ENCODE measurements around the gene GALNT14.

GALNT14 gene

DNA sequence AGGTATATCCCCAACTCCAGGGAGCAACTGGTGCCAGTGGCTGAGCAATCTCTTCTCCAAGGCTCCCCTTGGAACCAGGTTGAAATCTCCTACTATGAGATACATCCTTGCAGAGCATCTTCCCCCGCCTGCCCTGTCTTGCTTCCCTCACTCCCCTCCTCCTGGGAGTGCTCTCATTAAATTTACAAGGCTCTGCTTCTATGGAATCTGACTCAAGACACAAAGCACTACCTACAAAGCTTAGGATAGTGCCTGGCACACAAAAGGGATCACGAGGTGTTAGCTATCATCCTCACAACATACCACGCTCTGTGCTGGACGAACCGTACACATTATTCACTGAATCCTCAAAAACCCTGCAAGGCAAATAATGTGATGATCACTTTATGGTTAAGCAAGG, 121.6 kb downstream of the GALNT14 start:
- no peak for DNase-seq (ENCODE audit: low read depth in 2 of 3, low spot score in 1 of 3)

DNA sequence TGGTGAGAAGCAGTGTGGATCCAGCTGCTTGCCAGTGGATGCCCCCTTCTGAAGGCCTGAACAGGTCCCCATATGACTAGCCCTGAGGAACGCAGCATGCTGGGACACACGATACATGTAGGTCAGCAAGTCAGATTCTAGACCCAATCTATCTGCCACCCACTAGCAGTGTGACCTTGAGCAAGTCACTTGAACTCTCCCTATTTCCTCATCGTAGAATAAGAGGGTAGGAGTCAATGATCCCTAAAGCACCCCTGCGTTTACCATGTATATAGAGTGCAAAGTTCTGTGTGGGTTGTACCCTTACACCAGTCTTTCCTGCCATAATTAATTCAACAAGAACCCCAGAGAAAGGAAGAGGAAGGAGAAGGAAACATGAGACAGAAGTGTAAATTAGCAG, 123.7 kb downstream of the GALNT14 start:
- DNase-seq (ENCODE audit: low read depth in 2 of 3, low spot score in 1 of 3), result no peak

DNA sequence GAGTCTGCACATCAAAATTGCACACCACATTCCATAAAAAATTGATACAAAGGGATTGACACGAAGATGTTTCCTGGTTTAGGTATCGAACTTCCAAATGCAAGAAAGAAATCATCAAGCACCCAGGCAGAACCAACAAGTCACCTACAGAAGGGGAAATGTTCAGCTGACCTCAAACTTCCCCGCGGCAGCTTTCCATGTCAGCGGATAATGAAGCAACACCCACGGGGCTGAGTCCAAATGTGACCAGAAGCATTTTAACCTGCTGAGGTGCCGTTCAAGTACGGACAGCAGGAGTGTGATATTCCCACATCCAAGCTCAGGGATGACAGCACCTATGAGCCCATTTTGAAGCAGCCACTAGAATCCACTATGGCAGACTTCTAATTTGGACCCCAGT, 124.9 kb downstream of the GALNT14 start:
- DNase-seq (ENCODE audit: low read depth in 2 of 3, low spot score in 1 of 3), result no peak

DNA sequence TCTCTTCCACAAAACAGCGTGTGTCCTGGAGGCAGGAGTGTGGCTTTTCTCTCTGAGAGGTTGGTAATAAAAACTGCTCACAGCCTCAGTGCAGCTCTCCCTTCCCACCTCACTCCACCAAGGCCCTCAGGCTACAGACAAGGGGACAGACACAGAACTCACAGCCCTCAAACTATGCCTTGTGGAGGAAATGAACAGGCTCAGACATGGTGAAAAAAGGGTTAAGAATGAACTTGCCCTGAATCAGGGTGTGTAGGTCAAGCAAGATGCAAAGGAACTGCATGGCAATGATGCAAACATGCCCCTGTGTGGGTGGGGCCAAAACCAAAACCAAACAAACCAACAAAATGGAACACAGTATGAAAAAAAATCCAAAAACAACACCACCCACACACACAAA, 125.8 kb downstream of the GALNT14 start:
- no peak for DNase-seq (ENCODE audit: low read depth in 2 of 3, low spot score in 1 of 3)

DNA sequence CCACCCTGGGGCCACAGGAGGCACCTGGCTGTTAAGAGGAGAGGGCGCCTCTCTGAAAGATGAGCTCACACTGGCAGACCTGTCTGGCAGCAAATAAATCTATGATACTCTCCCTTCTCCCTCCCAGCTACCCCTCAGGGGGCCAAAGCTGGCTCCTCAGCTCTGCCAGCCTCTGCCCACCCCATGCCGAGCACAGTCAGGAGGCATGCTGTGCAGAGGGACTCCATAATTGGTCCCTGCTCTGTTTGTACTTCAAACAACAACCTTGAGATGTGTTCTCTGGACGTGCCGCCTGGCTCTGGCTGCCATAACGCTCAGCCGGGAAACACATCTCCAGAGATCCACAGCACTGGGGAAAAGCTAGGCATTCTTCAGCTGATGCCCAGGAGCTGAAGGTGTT, 126.7 kb downstream of the GALNT14 start:
- no peak for DNase-seq (ENCODE audit: low read depth in 2 of 3, low spot score in 1 of 3)

DNA sequence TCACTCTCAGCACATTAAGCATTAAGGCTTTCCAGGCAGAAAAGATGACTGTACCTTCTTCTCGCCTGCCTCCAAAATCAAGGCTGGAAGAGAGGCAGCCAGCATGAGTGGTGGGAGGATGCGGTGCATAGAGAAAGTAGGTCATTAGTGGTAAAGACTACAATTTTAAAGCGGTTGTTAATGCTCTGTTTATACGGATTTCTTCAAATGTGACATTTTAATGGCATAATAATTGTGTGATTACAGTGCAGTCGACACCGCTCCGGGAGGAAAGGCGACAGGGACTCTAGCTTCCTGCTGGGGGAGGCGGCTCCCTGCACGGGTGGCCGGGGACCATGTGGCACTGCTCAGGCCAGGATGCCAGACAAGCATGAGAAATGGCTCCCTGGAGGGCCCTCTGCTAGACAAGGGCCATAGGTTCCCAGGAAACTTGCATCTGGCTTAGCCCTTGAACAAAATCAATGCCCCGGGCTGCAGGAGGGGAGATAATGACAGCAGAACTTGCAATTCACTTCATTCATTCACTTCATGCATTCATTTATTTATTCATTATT, 129.6 kb downstream of the GALNT14 start:
- DNase-seq (ENCODE audit: low read depth in 2 of 3, low spot score in 1 of 3), result no peak

DNA sequence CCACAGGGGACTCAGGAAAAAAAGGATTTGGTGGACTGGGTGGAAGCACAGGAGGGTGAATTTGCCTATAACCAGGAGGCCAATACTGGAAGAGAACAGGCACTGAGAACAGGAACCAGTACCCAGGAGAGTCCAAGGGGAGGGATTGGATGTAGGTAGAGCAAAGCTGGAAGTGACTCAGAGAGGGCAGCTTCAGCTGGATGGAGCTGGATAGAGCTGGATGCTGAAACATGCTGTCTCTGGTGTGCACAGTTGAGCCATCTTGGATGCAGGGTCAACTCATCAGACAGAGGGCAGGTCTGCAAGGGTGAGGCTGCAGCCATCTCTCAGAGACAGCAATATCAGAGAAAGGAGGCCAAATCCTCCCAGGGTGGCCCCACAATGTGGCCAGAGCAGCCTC, 134.0 kb downstream of the GALNT14 start:
- DNase-seq (ENCODE audit: low read depth in 2 of 3, low spot score in 1 of 3), result no peak

DNA sequence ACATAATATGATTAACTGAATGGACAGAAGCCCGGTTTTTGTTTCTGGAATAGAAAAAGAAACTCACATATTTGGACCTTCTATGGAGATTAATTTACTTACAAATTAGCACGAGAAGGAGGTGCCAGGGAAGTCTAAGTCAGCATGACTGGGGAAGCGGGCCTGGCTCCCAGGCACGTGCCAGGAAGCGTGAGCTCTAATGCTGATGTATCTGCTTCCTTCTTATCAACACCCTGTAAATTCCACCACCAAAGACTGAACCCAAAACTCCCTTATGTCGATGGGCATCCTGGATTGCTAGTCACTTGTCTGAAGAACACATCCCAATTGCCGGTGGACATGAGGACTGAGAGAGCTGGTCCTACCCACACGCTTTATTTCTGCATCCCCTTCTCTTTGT, 134.5 kb downstream of the GALNT14 start:
- DNase-seq (ENCODE audit: low read depth in 2 of 3, low spot score in 1 of 3), result no peak

DNA sequence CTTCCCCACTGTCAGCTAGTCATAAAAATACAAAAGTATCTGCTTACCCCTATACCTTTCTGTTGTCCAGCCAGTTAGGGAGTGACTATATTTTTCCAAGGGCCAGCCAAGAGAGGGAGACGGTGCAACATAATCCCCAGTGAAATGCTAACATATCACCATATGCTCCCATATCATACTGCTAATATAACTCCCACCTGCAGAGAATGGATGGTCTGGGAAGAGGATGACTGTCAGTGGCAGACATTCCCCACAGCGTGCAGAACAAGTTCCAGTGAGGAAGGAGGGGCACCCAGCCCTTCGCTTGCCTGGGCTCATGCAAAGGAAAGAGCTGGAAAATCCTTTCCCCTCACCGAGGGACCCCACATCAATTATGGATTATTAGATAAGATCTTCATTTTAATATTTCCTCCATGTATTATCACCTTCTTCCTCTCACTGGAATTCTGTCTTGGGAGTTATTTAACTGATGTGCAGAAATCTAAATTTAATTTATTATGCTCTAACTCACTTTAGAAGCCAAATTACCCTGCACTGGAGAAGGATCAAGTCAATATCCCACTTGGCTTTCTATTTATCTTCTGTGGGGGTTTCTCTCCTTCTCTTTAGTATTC, 135.6 kb downstream of the GALNT14 start:
- DNase-seq (ENCODE audit: low read depth in 2 of 3, low spot score in 1 of 3), result no peak

DNA sequence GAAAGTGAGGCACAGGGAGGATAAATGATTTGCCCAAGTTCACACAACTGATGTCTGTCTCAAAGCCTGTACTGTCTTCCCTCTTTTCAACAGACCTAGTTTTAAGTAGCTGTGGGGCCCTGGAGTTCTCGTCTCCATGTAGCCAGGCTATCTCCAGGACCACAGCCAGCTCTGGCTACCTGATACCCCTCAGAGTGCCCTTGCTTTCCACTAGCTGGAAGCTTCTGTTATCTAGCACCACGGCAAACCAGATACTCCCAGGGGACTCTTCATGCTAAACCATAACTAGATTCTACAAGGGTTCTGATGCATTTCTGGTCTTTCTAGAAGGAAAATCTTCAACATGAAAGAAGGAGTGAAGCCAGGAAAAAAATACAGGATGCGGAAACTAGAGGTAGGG, 137.3 kb downstream of the GALNT14 start:
- DNase-seq (ENCODE audit: low read depth in 2 of 3, low spot score in 1 of 3), result no peak

DNA sequence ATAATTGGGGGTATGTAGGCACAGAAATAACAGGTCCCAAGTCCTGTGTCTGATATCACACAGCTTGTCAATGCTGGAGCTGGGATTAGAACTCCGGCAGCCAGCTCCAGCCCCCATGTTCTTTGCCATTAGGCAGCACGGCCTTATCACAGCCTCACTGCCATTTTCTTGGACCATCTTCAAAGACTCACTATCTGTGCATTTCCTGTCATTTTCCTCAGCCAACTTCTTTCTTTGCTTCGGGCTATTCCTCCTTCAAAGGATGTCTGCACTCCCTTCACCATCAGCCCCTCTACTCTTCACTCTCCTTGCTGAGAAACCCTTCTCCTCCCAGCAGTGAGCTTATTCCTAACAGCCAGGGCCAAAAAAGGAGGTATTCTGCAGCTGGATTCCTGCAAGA, 139.6 kb downstream of the GALNT14 start:
- no peak for DNase-seq (ENCODE audit: low read depth in 2 of 3, low spot score in 1 of 3)

DNA sequence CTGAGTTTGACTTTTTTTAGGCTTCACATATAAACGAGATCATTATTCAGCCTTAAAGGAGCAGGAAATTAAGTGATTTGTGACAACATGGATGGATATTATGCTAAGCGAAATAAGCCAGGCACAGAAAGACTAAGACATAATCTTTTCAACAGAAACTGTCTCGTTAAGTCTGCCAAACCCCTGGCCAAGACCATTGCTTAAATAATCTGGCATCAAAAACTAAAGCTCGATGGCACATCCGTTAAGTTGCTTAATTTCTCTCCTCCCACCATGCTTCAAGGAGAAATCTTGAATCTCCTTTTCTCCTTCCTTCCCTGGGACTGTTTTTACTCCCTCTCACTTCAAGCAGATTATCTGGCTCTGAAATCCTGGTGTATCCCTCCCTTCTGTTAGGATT, 140.3 kb downstream of the GALNT14 start:
- no peak for DNase-seq (ENCODE audit: low read depth in 2 of 3, low spot score in 1 of 3)

DNA sequence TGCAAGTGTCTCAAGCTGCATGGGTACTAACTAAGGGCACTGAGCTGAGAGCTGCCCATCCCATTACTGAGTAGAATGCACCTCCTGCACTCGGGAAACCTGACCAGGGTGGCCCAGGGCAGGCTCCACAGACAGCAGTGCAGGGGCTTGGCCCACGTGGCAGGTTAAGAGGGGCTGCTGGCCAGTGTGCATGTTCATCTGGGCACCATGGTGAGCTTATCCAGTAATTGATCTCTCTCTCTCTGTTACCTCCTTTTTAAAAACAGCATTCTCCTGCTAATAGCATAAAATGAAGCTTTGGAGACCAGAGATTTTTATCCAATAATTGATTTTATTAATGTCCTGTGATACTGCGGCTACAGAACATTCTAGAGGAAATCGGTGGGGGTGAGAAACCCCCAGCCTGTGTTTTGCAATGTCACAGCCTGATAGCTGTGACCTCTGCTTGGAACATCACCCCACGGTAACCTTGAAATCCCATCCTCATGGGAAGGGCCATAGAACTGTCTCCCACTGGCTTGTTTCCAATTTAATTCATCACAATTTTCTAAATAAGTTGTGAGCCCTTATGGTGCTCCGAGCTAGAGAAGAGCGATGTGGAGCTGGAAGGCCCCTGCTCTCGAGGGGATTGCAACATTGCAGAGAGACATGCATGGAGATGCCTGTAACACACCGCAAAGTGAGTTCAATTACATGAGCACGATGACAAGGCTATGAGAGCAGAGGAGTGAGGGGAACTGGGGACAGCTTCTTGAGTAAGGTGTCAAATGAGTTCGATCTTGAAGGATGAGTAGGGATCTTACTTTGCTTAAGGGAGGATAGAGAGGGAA, 143.8 kb downstream of the GALNT14 start:
- DNase-seq (ENCODE audit: low read depth in 2 of 3, low spot score in 1 of 3), result no peak

DNA sequence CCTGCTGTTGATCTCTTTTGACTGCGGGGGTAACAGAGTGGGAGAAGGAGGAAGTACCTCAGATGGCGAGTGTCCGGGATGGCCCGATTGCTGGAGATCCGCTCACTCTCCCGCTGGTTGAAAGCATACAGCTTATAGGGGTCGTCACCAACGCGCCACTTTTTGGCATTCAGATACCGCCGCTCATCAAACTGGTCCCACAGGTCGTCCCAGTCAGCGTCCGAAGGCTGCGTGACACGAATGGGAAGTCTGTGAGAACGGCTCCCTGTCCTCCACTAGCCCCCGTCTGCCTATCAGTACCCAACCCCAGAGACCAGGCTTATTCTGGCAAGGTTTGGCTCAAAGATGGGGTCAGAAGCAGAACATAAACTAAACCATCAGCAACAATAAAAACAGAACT, 145.5 kb downstream of the GALNT14 start:
- no peak for DNase-seq (ENCODE audit: low read depth in 2 of 3, low spot score in 1 of 3)

DNA sequence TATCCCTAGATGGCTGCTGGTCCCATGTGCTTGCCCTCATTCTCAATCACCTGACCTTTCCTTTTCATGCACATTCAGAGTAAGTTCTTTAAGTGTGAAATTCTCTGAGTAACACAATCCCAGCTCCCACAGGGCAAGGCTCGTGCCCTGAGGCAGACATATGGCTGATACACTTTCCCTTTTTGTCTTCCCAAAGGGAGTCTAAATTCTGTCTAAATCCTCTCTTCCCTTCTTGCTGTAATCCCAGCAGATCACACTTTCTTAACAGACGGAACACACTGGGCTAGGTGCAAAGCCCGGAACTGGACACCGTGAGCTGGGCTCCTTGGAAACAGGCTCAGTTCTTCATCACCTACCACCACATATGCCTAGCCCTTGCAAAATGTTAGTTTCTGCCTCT, 147.6 kb downstream of the GALNT14 start:
- DNase-seq (ENCODE audit: low read depth in 2 of 3, low spot score in 1 of 3), result no peak

DNA sequence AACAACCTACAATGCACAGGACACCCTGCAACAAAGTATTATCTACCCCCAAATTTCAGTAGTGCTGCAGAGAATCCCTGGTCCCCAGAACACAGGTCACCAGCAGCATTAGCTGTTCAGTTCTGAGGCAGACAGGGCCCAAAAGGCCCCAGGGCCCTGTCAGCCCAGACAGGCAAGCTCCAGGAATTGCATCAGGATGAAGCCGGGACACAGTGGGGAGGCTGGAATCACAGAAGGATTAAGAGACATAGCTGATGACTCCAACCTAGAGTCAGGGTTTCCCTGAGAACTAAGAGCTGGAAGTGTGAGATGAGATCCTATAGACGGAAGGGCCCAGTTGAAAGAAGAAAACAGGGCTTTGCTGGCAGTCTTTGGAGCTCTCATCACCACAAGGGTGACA, 148.1 kb downstream of the GALNT14 start:
- no peak for DNase-seq (ENCODE audit: low read depth in 2 of 3, low spot score in 1 of 3)

DNA sequence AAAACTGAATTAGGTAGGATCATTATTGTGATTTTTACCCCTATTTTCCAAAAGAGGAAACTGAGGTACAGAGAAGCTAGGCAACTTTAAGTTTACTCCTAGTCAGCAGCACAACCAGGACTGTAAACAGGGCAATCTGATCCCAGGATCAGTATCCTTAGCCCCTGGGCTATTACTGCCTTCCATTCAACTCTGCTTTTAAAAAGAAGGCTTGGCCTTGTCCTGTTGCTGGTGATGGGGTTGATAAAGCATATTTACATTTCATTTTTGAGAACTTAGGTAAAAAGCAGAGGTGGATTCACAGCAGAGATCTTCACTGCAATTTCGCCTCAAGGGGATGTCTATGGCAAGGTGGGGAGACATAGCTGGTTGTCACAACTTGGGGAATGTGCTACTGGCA, 148.5 kb downstream of the GALNT14 start:
- no peak for DNase-seq (ENCODE audit: low read depth in 2 of 3, low spot score in 1 of 3)

DNA sequence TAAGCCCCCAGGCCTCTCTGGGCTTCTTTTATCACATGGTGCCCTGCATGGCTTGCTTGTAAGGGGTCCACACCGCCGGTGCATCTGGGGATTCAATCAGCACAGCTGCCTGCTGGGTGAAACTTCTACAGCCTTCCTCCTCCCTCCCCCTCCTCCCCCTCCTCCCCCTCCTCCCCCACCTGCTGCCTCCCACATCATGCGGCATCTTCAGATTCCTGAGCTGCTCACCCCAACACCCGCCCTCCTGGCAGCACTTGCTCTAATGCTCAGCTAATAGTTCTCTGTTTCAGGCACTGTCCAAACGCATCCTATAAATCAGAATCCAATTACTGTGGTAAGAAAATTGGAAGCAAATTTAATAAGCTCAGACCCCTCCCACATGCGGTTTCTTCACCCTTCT, 150.7 kb downstream of the GALNT14 start:
- DNase-seq (ENCODE audit: low read depth in 2 of 3, low spot score in 1 of 3), result no peak

DNA sequence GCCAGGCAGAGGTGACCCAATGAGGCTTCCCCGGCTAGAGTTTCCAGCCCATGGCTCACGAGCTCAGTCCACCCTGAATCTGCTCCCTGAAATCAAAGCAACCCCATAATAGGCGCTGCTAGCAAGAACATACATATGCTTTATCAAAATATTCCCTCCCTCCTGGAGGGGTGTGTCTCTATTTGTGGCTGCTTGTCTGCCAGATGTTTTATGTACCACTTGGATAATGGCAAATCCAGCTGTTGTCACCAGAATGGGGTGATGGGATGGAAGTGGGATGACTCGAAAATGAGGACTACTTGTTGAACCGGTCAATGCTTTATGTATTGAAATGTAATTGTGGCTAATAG, 152.0 kb downstream of the GALNT14 start:
- no peak for DNase-seq (ENCODE audit: low read depth in 2 of 3, low spot score in 1 of 3)

DNA sequence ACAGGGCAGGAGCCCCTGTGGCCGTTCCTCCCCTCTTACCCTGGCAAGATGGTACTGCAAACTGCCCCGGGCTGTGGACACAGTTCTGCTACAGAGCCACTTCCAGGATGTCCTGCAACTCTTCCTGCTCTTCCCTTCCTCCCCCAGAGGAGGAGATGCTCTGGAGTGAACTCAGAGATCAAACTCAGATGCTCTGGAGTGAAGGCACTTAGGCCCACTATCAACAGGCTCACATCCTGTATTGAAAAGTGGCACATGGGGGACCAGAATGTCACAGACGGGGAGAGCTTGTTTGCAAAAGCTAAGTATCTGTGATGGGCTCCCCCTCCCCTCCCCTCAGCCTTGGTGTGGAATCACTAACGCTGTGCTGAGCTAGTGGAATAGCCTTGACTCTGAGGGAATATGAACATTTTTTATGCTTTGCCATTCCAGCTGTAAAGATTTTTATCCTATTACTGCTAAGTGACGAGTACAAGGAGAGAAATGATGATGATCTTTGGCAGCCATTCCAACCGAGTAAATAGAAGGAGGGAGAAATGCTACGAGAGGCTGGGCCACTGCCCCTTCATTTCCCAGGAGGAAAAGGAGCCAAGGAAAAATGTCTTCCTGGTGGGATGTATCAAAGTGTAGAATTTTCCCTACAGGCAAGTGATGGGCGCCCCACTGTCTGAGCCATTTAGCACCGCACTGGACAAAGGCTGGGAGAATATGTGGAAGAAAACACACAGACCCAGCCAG, 152.6 kb downstream of the GALNT14 start:
- no peak for DNase-seq (ENCODE audit: low read depth in 2 of 3, low spot score in 1 of 3)

DNA sequence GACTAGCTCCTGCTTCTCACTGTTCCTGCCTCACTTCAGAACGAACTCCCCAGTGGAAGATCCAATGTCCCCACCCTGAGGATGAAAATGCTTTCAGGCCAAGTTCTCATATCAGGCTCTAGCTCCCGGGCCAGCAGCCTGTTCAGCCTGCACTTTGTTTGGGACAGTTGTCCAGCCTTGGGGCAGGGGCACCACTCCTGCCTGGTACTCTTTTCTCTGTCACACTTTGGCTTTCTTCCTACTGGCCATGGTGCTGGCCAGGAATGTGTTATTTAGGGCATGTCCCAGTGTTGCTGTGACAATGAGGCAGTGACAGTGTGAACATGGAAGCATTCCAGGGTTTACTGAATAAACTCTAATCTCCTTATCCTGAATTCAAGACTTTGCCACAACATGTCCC, 154.1 kb downstream of the GALNT14 start:
- DNase-seq (ENCODE audit: low read depth in 2 of 3, low spot score in 1 of 3), result no peak

DNA sequence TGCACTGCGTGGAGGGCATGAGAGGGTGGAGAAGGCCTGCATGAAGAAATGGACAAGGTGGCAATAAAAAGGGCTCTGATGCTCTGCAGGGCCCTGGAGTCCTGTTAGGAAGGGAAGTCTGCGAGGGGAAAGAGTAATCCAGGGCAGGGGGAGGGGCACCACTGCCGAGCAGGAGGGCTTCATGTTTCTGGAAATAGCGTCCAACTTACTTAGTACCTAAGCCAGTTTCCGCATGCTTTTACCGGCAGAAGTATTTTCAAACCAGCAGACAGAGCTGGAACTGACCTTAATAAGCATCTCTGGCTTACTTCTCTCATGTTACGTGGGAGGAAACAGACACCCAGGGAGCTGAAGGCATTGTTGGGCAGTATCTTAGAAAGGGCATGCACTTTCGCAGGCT, 156.7 kb downstream of the GALNT14 start:
- DNase-seq (ENCODE audit: low read depth in 2 of 3, low spot score in 1 of 3), result no peak
